GM19099 (cell line): ENCODE measurements around the gene KRTAP9-8.
"Not testable (repeated sequence)": the region's sequence is repeated elsewhere in the genome, so short reads cannot be mapped to it uniquely, and the experiment has no call there.

Experiments used
- POLR2A ChIP-seq: IDR thresholded peaks from 3 replicates; pipeline ENCODE4 v1.6.1; 2011; ENCODE audit warnings: low read depth; ENCODE audit not compliant: insufficient read length; ENCODE audit errors: extremely low read depth

KRTAP9-8 gene, protein sequence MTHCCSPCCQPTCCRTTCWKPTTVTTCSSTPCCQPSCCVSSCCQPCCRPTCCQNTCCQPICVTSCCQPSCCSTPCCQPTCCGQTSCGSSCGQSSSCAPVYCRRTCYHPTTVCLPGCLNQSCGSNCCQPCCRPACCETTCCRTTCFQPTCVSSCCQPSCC

DNA sequence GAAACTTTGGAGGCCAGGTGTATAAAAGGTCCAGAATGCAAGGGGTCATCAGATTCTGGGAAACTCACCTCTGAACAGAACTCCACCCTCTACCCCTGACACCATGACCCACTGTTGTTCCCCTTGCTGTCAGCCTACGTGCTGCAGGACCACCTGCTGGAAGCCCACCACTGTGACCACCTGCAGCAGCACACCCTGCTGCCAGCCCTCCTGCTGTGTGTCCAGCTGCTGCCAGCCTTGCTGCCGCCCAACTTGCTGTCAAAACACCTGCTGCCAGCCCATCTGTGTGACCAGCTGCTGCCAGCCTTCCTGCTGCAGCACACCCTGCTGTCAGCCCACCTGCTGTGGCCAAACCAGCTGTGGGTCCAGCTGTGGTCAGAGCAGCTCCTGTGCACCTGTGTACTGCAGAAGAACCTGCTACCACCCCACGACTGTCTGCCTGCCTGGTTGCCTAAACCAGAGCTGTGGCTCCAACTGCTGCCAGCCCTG, at the start of gene KRTAP9-8:
KRTAP9-8 (plus strand) TSS at position 51 of the 489 bp plus-strand sequence; CDS start at position 104, 53 bp downstream.
- not testable (repeated sequence) for TF ChIP-seq POLR2A

DNA sequence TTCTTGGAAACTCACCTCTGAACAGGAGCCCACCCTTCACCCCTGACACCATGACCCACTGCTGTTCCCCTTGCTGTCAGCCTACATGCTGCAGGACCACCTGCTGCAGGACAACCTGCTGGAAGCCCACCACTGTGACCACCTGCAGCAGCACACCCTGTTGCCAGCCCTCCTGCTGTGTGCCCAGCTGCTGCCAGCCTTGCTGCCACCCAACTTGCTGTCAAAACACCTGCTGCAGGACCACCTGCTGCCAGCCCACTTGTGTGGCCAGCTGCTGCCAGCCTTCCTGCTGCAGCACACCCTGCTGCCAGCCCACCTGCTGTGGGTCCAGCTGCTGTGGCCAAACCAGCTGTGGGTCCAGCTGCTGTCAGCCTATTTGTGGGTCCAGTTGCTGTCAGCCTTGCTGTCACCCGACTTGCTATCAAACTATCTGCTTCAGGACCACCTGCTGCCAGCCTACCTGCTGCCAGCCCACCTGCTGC, 47.9 kb upstream of the KRTAP9-8 start, which contains the start of gene KRTAP9-1:
KRTAP9-1 (plus strand) TSS at position 51 of the 482 bp plus-strand sequence; CDS start at position 51, 0 bp downstream.
- not testable (repeated sequence) for TF ChIP-seq POLR2A

DNA sequence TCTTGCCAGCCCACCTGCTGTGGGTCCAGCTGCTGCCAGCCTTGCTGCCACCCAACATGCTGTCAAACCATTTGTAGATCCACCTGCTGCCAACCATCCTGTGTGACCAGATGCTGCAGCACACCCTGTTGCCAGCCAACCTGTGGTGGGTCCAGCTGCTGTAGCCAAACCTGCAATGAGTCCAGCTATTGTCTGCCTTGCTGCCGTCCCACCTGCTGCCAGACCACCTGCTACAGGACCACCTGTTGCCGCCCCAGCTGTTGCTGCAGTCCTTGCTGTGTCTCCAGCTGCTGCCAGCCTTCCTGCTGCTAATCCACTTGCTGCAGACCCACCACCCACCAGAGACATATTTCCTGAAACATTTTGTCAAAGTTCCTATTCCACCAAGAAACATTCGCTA, 47.5 kb upstream of the KRTAP9-8 start:
- no peak for TF ChIP-seq POLR2A

DNA sequence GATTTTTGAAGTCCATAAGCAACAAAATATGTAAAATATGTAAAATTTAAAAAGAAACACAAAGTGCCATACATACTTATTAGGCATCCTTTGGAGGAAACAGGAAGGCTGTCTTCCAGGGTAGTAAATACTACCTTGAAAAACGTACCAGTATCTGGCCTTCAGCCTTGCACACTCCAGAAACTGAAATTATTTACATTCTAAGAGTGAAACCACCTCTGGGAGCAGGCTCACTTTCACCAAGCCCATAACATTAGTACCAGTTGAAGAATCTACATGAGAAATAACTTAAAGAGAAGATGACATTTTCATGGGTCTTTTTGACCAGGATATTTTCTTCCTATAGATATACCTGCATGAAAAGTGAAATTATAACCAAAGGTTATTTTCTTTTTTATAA, 41.7 kb upstream of the KRTAP9-8 start:
- TF ChIP-seq POLR2A = no peak

DNA sequence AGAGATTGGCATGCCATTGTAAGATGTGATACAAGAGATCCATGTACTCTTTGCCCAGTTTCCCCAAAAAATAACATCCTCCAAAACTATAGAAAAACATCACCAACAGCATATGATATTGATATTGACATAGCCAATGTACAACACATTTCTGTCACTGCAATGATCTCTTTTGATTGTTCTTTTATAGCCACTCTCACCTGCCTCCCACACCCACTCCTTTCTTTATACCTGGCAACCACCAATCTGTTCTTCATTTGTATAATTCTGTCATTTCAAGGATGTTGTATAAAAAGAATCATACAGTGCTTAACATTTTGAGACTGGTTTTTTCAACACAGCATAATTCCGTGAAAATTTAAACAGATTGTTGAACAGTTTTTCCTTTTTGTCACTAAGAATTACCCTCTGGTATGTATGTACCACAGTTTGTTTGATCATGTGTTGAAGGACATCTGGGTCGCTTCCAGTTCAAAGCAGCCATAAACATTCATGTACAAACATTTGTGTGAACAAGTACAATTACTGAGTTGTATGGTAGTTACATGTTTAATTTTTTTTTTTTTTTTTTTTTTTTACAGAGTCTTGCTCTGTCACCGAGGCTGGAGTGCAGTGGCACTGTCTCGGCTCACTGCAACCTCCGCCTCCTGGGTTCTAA, 38.2 kb upstream of the KRTAP9-8 start:
- TF ChIP-seq POLR2A = no peak

DNA sequence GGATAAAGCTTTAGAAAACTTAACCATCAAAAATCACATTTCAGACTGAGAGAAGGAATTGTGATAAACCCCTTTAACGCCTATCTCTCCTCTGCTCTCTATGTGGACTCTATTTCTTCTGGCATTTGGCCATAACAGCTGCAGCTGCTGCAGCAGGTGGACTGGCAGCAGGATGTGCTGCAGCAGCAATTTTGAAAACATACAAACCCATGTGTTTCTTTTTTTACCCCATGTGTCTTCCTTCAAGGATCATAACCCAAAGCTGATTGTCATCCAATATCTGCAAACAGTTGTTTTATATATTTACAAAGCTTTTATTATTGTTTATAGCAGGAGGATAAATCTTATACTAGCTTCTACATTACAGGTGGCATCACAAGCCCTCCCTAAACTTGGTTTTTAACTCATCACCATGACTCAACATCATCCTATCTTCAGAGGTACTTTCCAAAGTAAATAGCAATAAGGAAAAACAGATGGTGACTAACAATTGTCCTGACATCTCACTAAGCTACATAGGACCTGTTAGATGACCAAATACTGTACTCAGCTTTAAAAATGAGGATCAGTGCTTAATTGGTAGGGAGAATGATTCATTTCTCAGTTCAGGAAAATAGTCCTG, 25.8 kb upstream of the KRTAP9-8 start:
- TF ChIP-seq POLR2A = no peak

DNA sequence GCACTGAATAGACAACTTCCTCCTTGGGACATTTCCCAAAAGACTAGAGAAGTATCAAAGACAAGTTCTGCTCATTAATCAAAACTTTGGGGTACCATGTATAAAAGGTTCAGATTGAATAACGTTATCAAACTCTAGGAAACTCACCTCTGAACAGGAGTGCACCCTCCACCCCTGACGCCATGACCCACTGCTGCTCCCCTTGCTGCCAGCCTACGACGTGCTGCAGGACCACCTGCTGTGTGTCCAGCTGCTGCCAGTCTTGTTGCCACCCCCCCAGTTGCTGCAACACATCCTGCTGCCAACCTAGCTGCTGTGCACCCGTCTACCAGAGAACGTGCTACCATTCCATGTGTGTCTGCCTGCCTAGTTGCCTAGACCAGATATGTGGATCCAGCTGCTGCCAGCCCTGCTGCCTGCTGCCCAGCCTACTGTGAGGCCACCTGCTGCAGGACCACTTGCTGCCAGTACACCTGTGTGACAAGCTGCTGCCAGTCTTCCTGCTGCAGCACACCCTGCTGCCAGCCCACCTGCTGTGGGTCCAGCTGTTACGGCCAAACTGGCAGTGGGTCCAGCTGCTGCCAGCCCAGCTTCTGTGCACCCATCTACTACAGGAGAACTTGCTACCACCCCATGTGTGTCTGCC, 25.2 kb upstream of the KRTAP9-8 start:
- no peak for TF ChIP-seq POLR2A

DNA sequence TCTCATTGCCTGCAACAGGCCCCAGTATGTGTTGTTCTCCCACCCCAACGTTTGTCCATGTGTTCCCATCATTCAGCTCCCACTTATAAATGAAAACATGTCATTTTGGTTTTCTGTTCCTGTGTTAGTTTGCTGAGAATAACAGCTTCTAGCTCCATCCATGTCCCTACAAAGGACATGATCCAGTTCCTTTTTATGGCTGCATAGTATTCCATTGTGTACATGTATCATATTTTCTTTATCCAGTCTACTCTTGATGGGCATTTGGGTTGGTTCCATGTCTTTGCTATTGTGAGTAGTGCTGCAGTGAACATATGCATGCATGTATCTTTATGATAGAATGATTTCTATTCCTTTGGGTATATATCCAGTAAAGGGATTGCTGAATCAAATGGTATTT, 22.1 kb upstream of the KRTAP9-8 start:
- no peak for TF ChIP-seq POLR2A

DNA sequence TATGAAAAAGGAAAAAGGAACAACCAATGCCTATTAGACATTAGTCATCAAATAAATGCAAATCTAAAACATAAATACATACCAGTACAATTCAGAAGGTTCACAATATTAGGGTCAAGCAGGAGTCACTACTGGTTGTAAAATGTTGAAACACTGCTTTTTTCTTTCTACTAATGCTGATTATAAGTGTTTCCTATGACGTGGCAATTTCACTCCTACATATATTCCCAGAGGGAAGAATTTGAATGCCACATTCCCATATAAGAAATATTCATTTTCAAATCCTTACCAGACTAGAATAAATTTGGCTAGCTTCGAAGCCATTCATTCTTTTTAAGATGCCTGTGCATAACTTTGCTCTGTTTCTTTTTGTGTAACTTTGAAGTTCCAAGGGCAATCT, 14.0 kb upstream of the KRTAP9-8 start:
- TF ChIP-seq POLR2A = no peak

DNA sequence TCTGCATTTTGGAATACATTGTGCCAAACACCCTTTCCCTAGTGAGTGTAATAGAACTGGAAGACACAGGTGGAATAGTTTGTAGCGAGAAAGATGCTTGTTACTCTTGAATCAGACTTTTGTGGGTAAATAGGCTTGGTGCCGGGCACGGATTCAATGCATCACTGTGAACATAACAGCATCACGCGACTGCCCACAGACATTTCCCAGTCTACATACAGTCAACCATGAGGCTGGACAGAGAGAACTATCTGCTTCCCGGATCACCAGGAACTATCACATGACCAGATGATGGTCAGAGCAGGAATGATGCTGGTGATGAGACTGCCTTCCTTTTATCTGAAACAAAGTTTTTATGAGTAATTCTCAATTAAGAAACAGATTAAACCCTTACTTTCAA, 11.7 kb upstream of the KRTAP9-8 start:
- no peak for TF ChIP-seq POLR2A

DNA sequence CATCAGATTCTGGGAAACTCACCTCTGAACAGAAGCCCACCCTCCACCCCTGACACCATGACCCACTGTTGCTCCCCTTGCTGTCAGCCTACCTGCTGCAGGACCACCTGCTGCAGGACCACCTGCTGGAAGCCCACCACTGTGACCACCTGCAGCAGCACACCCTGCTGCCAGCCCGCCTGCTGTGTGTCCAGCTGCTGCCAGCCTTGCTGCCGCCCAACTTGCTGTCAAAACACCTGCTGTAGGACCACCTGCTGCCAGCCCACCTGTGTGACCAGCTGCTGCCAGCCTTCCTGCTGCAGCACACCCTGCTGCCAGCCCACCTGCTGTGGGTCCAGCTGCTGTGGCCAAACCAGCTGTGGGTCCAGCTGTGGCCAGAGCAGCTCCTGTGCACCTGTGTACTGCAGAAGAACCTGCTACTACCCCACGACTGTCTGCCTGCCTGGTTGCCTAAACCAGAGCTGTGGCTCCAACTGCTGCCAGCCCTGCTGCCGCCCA, 11.2 kb upstream of the KRTAP9-8 start, which contains the start of gene KRTAP9-2:
KRTAP9-2 (plus strand) TSS at position 51 of the 498 bp plus-strand sequence; CDS start at position 58, 7 bp downstream.
- TF ChIP-seq POLR2A = not testable (repeated sequence)

DNA sequence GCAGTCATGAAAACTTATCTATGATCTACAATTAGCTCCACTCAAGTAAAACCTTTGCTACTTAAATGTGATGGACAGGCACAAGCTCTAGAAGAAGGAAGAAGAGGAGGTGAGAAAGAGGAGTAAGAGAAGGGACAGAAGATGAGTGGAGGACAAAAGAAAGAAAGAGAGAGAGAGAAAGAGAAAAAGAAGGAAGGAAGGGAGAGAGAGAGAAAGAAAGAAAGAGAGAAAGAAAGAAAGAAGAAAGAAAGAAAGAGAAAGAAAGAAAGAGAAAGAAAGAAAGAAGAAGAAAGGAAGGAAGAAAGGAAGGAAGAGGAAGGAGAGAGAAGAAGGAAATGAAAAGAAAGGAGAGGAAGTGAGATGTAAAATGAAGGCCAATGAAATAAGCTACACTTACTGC, 7.7 kb upstream of the KRTAP9-8 start:
- no peak for TF ChIP-seq POLR2A

DNA sequence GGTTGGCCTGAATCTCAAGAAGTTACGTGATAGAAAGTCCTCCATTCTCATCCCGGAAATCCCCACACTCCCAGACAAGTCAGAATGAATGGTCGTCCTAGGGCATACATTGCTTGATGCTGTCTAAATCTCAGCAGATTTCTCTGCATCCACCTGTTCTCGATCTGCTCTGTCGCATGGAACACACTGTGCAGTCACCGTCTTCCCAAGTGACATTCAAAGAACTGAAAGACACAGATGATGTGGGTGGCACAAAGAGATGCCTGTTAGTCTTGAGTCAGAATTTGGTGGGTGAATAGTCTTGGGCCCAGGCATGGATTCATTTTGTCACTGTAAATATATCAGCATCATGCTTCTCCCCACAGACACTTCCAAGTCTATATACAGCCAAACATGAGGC, 6.1 kb upstream of the KRTAP9-8 start:
- TF ChIP-seq POLR2A = no peak

DNA sequence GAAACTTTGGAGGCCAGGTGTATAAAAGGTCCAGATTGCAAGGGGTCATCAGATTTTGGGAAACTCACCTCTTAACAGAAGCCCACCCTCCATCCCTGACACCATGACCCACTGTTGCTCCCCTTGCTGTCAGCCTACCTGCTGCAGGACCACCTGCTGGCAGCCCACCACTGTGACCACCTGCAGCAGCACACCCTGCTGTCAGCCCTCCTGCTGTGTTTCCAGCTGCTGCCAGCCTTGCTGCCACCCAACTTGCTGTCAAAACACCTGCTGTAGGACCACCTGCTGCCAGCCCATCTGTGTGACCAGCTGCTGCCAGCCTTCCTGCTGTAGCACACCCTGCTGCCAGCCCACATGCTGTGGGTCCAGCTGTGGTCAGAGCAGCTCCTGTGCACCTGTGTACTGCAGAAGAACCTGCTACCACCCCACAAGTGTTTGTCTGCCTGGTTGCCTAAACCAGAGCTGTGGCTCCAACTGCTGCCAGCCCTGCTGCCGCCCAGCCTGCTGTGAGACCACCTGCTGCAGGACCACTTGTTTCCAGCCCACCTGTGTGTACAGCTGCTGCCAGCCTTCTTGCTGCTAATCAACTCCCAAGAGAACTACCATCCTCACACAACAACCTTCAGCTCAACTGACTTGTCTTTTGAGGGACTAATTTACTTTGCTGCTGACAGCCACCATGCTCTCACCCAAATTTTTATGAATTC, 5.2 kb upstream of the KRTAP9-8 start, which contains the start of gene KRTAP9-3:
KRTAP9-3 (plus strand) TSS at position 51 of the 707 bp plus-strand sequence; CDS start at position 104, 53 bp downstream.
- not testable (repeated sequence) for TF ChIP-seq POLR2A
